Fibroblast of lung (primary cell): ENCODE measurements around the gene BZW1.

ENCODE experiments used
- CTCF ChIP-seq, 2 donors: IDR thresholded peaks in 1 of 2; conservative IDR thresholded peaks in 1 of 2; 1 replicate in 1 of 2; 2 replicates in 1 of 2; pipeline ENCODE4 v1.5.1; 2011 to 2012; ENCODE audit warnings: low read length in 2 of 2, control low read depth in 1 of 2, inconsistent platforms in 1 of 2, low read depth in 1 of 2, mild to moderate bottlenecking in 1 of 2
- EZH2 ChIP-seq: IDR thresholded peaks from 2 replicates; pipeline ENCODE4 v1.5.1; 2012; ENCODE audit warnings: low read length, control low read depth, mild to moderate bottlenecking; ENCODE audit errors: missing control alignments

DNA sequence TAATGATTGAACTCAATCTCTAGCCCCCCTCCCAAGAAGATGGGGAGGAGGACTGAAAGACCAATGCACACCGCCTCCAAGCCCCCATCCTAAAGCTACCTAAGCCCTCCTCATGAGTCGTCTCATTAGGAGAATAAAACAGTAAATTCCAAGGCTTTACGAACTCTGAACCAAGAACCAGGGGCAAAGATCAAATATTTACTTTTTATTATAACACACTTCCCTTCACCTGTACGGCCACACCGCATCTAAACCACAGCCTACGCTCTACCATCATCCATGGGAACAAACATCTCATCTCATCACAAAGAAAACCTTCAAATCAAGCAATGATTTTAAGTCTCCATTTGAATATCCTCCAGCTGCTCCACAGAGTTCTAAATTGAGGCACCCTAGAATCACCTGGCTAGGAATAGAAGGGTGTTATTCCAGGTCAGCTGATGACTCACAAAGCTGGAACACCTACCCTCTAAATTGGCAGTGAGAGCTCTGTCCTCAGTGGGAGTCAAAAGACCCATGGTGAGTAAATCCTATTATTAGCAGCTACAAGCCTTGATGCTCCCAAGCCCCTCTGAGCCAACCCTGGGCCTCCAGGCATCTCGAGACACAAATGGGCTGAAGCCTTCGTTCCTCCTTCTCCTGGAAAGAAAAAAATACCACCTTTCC is 45.6 kb upstream of the BZW1 start:
- TF ChIP-seq CTCF (conservative IDR thresholded peaks at IDR 0.05 in 1 of 2, IDR thresholded peaks at IDR 0.05 in 1 of 2; ENCODE audit: low read depth in 1 of 2, low read length in 2 of 2) (no peak), EZH2 (no peak)
